Frontal cortex (tissue), 4 donors: ENCODE results near the gene NEU4. TPM values are rescaled to one million over a fixed set of nuclear protein-coding genes. Genes with fewer than 3 reads are reported as not detected.
A peak's percentile ranks its signal among the peaks of the same experiment; 100 is the strongest.

Experiments used
- DNase-seq, 2 donors: peaks; one replicate each; pipeline ENCODE4 v3.0.0; 2012; ENCODE audit warnings: low spot score in 2 of 2
- FAIRE-seq: peaks from 2 replicates; lab custom pipeline; 2012; peaks lifted over from hg19 to GRCh38; lab: Jason Lieb, UNC
- total RNA-seq: library from RNA; depleted of rRNA; stranded (reverse); fragments of >200 nt; gene quantifications from one replicate; pipeline ENCODE4 v1.2.3, GENCODE V29; 2014
- donor health status: control.
- donor health status: control.
- donor health status: control.

Gene NEU4
- total RNA-seq, 1 donor from 2014 or later = 1.6 TPM

DNA sequence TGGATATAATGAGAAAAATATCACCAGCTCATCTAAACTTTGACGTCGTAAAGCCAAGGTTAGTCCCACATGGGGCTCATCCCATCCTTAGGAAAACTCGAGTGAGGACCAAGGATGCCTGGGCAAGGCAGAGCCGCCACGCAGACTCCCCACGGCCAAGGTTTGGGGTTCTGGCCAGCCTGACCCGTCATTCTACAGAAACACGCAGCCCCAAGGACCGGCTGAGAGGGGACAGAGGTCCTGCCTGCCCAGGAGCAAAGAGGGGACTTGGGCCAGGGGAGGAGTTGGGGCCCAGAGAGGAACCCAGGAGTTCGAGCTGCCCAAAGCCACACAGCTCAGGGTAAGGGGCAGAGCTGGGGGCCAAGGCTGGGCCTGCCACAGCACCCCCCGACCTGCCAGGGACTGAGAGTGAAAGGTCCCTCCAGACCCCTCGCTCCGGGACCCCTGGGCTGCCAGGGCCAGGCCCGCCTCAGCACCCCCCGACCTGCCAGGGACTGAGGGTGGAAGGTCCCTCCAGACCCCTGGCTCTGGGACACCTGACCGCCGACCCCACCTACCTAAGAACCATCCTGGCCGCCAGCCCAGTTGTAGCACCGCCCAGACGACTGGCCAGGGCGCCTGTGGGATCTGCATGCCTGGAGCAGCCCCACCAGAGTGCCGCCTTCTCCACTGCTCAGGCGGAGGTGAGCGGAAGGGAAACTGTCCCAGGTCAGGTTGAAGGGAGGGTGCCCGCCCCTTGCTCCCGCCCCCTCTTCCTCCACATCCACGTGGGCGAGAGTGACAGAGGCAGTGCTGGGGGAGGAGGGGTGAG is 49.4 kb downstream of the NEU4 start, which contains the start of gene PDCD1:
TSS of gene PDCD1 (minus strand) at position 689 of the 811 bp plus-strand sequence. CDS start at position 633, 56 bp downstream.
- FAIRE-seq = no peak

DNA sequence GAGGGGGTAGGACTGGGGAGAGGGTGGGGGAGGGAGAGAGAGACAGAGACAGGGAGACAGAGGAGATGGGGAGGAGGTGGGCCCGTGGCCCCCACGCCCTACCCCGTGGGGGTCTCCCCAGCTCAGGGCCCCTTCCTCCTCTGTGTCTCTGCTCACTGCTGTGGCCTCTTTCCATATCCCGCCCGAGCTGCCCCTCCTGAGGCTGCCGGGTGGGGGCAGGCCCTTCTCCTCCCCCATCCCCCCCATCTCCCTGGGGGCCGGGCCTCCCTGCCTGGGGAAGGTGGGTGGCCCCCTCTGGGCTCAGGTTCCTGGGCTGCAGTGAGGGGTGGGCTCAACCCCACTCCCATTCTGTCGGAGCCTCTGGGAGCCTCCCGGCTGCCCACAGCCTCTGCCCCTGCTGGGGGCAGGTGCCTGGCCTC is 50.0 kb downstream of the NEU4 start:
- FAIRE-seq = no peak
- no peak for DNase-seq

More for the DNA sequence above, 49.4 kb downstream of the NEU4 start, which contains the start of gene PDCD1:
- no peak for DNase-seq

DNA sequence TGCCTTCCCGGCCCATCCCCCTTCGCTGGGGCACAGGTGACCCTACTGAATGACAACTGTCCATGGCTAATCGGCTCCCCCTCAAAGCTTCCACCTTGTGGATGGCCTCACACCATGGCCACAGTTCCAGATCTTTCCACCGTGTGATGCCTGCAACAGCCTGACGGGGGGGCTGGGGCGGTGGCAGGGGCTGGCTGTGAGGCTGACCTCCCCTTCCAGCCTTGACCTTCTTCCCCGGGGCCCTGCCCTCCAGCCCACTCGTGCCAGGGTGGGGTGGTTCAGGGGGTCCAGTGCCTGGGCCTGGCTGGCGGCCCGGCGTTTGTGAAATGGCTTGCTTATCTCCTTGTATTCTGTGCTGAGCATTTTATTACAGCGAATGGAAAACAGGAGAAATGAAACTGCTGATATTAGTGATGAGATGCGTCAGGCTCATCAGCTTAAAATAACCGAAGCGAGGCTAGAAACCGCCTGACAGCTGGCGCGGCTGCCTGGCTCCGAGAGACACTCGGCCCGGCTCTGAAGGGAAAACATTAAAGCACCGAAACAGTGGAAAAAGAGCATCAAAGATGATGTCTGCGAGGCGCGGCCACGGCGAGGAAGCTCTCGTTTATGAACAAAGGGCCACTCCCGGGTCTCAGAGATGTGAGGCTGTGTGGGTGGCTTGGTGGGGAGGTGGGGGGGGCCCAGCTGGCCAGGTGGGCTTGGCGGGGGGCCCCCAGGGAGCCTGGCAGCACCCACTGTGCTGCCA is 50.6 kb downstream of the NEU4 start:
- peak in 1 of 2 donors; percentile 67 for DNase-seq
- FAIRE-seq = no peak

DNA sequence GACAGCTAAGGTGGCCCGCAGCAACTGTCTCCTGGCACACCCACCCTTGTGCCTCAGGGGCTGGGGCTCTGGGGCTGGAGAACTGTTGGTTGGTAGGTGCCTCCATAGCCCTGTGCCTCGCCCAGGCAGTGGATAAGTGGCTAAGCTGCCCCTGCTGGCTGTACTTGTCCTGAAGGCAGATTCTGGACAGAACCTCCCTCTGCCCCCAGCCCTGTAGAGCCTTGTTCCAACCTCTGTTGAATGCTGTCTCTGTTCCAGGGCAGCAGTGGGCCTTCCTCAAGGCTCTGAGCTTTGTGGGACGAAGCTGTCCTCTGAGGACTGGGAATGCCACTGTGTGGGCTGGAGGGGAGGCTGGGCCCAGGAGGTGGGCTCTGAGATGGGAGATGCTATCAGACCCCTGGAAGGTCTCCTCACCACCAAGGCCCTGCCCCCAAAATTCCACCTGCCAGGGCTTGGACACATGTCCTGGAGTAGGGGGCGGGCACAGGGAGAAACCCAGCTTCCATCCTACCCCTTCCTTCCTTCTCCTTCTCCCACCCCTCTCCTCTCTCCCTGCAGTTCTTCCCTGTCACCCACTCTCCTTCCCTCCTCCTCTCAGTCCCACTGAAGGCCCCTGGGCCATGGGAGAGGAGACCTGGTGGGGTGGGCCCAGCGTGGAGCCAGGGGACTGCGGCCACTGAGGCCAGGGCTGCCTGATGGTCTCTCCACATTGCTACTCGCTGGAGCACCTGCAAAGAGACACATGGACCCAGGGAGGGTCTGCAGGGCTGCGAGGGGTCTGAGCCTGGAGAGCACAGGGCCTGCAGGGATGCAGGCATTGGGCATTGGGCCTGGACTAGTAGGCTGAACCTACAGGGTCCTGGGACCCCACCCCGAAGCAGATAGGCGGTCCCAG is 51.4 kb downstream of the NEU4 start:
- DNase-seq (no peak), FAIRE-seq (no peak)

DNA sequence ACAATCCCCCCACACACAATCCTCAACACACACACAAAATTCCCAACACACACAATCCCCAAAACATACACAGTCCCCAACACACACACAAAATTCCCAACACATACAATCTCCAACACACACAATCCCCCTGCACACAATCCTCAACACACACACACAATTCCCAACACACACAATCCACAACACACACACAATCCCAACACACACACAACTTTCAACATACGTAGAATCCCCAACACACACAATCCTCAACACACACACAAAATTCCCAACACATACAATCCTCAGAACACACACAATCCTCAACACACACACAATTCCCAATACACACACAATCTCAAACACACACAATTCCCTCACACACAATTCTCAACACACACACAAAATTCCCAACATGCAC is 52.3 kb downstream of the NEU4 start:
- DNase-seq (no peak), FAIRE-seq (no peak)

DNA sequence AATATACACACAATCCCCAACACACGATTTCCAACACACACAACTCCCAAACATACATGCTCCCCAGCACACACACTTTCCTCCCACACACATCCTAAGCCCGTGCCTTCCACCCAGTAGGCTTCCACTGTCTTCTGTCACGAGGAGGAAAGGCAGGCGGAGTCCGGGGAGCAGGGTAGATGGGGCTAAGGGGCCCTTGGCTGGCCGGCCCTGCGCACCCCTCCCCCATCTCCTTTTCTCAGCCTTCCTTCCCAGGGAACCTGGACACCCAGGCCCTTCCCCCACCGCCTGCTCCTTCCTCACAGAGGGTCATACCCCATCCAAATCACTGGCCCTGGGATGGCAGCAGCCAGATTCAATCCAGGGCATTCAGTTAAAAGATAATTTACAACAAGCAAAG is 53.1 kb downstream of the NEU4 start:
- DNase-seq (no peak), FAIRE-seq (no peak)

DNA sequence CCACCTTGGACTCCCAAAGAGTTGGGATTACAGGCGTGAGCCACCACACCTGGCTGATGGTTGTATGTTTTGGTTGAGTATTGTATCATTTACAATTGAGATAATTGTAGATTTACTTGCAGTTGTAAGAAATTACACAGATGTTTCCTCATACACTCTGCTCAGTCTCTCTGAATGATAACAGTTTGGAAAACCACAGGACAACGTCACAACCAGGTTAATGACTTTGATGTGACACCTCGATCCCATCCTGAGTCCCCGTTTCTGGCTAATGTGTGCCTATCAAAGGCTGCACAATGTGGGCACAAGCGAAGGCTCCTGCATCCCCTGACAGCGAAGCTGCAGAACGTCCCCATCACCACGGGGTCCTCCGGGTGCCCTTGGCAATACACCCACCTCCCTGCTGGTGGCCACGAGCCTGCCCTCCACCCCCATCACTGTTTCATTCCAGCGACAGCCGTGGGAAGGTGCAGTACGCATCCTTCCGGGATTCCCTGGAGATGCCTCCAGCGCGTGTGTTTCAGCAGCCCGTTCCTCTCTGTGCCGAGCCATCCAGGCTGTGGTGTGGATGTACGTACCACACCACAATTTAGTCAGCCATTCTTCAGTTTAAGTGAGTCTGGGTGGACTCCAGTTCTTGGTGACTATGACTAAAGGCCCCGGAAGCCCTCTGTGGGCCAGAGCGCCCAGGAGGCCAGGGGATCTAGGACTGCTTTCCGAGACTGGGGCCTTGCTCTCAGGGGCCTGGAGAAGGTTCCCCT is 54.0 kb downstream of the NEU4 start:
- FAIRE-seq = no peak
- no peak for DNase-seq

DNA sequence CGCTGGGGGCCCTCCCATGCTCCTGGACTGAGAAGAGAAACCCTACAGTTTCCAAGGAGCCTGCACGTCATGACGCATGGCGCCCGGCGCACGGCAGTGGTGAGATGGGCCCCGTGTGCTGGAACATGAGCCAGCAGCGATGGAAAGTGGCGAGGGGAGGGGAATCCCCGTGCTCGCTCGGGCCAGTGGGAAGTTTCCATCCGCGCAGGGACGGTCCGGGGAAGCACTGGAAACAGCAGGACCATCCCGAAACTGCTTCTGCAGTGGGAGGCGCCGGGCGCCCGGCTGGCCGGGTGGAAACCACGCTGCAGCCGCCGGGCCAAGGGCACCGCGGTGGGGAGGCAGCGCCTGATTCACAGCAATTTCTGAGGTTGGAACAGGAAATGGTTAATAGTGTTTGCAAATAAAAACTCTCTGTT is 54.6 kb downstream of the NEU4 start:
- DNase-seq (no peak), FAIRE-seq (no peak)

DNA sequence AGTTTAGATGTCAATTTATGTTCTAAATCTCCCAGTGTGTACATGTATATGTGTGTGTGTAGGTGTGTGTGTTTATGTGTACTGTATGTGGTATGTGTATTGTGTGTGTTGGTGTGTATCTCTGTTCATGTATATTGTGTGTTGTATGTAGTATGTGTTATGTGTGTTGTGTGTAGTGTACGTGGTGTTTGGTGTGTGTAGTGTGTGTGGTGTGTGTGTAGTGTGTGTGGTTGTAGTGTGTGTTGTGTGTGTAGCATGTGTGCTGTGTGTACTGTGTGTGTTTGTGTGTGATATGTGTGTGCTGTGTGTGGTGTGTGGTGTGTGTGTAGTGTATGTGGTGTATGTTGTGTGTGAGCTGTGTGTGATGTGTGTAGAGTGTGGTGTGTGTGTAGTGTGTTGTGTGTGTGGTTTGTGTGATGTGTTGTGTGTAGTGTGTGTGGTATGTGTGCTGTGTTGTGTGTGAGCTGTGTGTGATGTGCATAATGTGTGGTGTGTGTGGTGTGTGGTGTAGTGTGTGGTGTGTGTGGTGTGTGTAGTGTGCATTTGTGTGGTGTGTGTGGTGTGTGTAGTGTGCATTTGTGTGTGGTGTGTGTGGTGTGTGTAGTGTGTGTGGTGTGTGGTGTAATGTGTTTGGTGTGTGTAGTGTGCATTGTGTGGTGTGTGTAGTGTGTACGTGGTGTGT is 55.3 kb downstream of the NEU4 start:
- FAIRE-seq = no peak

DNA sequence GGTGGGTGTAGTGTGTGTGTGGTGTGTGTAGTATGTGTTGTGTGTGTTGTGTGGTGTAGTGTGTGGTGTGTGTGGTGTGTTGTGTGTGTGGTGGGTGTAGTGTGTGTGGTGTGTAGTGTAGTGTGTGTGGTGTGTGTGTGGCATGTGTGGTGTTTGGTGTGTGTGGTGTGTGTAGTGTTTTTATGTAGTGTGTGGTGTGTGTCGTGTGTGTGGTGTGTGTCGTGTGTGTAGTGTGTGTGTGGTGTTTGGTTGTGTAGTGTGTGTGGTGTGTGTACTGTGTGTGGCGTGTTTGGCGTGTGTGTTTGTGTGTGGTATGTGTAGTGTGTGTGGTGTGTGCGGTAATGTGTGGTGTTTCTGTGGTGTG is 55.8 kb downstream of the NEU4 start:
- FAIRE-seq (no peak), DNase-seq (no peak)

More for the DNA sequence above, 55.3 kb downstream of the NEU4 start:
- DNase-seq = no peak

DNA sequence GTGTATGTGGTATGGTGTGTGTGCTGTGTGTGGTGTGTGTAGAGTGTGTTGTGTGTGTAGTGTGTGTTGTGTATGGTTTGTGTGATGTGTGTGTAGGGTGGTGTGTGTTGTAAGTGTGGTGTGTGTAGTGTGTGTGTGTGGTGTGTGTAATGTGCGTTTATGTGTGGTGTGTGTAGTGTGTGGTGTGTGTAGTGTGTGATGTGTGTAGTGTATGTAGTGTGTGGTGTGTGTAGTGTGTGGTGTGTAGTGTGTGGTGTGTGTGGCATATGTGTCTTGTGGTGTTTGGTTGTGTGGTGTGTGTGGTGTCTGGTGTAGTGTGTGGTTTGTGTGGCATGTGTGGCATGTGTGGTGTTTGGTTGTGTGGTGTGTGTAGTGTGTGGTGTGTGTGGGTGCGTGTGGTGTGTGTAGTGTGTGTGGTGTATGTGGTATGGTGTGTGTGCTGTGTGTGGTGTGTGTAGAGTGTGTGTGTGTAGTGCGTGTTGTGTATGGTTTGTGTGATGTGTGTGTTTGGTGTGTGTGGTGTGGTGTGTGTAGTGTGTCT is 56.5 kb downstream of the NEU4 start:
- FAIRE-seq = no peak

DNA sequence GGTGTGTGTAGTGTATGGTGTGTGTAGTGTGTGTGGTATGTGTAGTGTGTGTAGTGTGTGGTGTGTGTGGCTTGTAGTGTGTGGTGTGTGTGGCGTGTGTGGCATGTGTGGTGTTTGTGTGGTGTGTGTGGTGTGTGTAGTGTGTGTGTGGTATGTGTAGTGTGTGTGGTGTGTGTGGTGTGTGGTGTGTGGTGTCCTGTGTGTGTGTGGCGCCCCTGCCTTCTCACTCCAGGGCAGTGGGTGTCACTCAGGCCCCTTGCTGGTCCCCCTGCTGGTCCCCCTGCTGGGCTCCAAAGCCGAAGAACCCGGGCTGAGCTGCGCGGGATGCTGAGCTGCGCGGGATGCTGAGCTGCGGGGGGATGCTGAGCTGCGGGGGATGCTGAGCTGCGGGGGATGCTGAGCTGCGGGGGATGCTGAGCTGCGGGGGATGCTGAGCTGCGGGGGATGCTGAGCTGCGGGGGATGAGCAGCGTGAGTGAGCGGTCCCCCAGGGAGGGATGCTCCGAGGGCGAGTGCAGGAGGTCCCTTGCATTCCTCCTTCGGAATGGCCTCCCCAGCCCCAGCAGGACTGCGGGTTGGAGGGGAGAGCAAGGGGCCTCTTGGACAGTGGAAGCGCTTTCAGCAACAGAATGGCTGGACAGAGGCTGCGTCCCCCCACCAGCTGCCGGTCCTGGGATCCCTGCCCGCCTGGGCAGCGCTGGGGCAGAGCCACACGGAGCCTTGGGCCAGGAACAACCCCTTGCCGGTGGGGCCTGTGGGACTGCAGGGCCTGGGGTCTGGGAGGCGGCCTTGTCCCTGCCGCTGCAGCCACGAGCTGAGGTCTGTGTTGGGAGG is 57.2 kb downstream of the NEU4 start:
- FAIRE-seq (no peak), DNase-seq (no peak)

More for the DNA sequence above, 56.5 kb downstream of the NEU4 start:
- DNase-seq = no peak

Other genes starting within 250 kb of the NEU4 start
- 23.6 TPM for gene THAP4, start 172.0 kb upstream of the NEU4 start, total RNA-seq
- 39.1 TPM for gene ATG4B, start 171.5 kb upstream of the NEU4 start, total RNA-seq
- gene DTYMK, start 122.4 kb upstream of the NEU4 start, total RNA-seq = 8.6 TPM
- 24.1 TPM for gene ING5, start 107.2 kb upstream of the NEU4 start, total RNA-seq
- gene D2HGDH, start 74.6 kb upstream of the NEU4 start, total RNA-seq = 9.4 TPM
- gene GAL3ST2, start 32.4 kb upstream of the NEU4 start, total RNA-seq = 0.41 TPM
- 0.41 TPM for gene PDCD1, start 49.7 kb downstream of the NEU4 start, total RNA-seq
- 2.4 TPM for gene RTP5, start 60.5 kb downstream of the NEU4 start, total RNA-seq